Measurements from ENCODE around the gene SCIN.

Gene SCIN

DNA sequence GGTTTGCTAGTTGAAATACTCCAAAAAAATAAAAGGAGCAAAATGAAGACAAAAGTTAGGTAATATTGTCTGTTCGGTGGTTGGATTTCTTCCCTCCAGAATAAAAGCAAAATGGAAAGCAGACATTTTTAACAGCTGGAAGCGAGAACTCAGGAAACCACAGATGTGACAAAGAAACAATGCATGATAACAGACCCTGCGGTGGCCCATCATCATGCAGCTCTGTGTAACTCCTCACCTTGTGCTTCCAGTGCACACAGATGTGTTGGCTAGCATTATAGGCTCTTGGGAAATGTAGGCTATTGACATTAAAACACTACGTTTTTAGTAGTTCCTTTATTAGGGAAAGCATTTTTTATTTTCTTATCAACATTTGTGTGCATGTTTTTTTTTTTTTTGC lies 63.1 kb downstream of the SCIN start:
- no peaks in the 10 kb centered on the region for H3K9me3 ChIP-seq
- peaks cover 0 to 4% of the 10 kb centered on the region in 2 experiments for H3K4me1 ChIP-seq (ENCODE audit: control insufficient read depth in 1 of 2, insufficient read depth in 1 of 2, low read depth in 1 of 2, low read length in 1 of 2)
- H3K27ac ChIP-seq = no peak overlapping the region
- no peaks in the 10 kb centered on the region for H3K27me3 ChIP-seq
- TF ChIP-seq, protein P1, sequence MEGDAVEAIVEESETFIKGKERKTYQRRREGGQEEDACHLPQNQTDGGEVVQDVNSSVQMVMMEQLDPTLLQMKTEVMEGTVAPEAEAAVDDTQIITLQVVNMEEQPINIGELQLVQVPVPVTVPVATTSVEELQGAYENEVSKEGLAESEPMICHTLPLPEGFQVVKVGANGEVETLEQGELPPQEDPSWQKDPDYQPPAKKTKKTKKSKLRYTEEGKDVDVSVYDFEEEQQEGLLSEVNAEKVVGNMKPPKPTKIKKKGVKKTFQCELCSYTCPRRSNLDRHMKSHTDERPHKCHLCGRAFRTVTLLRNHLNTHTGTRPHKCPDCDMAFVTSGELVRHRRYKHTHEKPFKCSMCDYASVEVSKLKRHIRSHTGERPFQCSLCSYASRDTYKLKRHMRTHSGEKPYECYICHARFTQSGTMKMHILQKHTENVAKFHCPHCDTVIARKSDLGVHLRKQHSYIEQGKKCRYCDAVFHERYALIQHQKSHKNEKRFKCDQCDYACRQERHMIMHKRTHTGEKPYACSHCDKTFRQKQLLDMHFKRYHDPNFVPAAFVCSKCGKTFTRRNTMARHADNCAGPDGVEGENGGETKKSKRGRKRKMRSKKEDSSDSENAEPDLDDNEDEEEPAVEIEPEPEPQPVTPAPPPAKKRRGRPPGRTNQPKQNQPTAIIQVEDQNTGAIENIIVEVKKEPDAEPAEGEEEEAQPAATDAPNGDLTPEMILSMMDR (IDR thresholded peaks at IDR 0.05) = no peak
- no peak overlapping the region for H3K4me3 ChIP-seq (ENCODE audit: low read depth in 1 of 2, low read length in 1 of 2)
- H3K36me3 ChIP-seq = no peaks in the 10 kb centered on the region

DNA sequence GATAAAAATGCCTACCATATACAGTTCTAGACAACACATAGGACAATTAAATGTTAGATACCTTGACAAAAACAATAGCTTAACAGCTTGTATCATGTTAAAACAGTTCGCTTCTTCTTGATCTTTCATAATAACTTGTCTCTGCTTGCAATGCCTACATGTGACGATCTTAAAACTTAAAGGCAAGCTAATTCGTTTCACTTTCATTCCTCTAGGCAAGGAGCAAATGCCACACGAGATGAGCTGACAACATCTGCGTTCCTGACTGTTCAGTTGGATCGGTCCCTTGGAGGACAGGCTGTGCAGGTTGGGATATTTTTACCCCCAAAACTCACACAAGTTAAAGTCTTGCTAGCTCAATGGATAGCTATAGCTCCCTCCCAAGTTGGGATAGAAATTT lies 65.3 kb downstream of the SCIN start:
- TF ChIP-seq, protein P1 (IDR thresholded peaks at IDR 0.05) = no peak
- Histone ChIP-seq H3K27me3 (no peaks in the 10 kb centered on the region), H3K36me3 (no peaks in the 10 kb centered on the region), H3K4me3 (ENCODE audit: low read depth in 1 of 2, low read length in 1 of 2) (no peak overlapping the region), H3K4me1 (ENCODE audit: control insufficient read depth in 1 of 2, insufficient read depth in 1 of 2, low read depth in 1 of 2, low read length in 1 of 2) (peaks cover 0 to 4% of the 10 kb centered on the region in 2 experiments), H3K9me3 (no peaks in the 10 kb centered on the region), H3K27ac (no peak overlapping the region)

DNA sequence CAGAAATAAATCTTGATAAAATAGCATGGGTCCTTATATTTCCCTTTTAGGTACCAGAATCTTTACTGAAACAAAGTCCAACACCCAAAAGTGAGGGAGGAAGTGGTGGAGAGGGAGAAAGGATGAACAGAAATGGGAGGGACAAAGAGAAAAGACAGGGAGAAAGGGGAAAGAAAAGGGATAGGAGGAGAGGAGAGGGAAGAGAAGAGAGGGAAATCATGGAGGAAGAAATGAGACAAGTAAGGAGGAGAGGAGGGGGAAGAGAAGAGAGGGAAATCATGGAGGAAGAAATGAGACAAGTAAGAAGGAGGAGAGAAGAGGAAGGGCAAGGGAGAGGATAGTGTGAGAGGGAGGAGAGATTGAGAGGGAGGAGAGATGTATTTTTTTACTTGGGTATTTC lies 66.8 kb downstream of the SCIN start:
- Histone ChIP-seq H3K27ac (no peak overlapping the region), H3K36me3 (no peaks in the 10 kb centered on the region), H3K4me1 (ENCODE audit: control insufficient read depth in 1 of 2, insufficient read depth in 1 of 2, low read depth in 1 of 2, low read length in 1 of 2) (peaks cover 0 to 4% of the 10 kb centered on the region in 2 experiments), H3K4me3 (ENCODE audit: low read depth in 1 of 2, low read length in 1 of 2) (no peak overlapping the region), H3K9me3 (no peaks in the 10 kb centered on the region), H3K27me3 (no peaks in the 10 kb centered on the region)
- TF ChIP-seq, protein P1 (IDR thresholded peaks at IDR 0.05) = no peak

DNA sequence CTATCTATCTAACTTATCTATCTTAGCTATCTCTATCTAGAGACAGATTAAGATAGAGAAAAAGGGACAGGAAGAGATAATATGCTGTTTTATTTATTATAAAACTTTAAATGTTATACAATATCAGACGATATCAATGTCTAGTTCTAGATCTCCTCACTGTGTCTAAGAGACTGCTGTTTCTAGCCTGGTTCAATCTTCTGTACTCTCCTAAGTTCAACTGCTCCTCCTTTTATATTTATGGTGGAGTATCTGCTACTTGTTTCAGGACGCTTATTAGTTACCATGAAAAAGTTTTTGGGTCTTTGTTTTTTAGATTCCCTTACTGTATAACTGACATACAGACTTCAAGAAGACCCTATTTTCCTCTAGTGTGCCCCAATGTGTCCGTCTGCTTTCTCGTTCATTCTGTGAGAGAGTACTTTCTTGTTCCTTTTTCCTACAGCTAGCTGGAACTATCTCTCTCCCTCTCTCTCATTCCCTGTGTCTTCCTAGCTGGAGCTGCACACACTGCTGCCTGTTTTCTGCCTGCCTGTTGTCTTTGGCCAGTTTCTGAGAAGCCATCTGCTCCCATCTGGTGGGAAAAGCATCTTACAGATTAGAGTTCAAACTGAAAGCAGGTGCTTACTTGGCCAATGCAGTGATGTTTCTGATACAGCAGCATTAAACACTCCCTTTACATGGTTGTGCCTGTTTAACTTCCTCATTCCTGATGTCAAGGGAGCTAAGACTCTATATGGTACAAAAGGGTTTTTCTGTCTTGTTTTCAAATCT lies 67.5 kb downstream of the SCIN start:
- Histone ChIP-seq H3K9me3 (no peaks in the 10 kb centered on the region), H3K36me3 (no peaks in the 10 kb centered on the region), H3K27me3 (no peaks in the 10 kb centered on the region), H3K27ac (no peak overlapping the region), H3K4me1 (ENCODE audit: control insufficient read depth in 1 of 2, insufficient read depth in 1 of 2, low read depth in 1 of 2, low read length in 1 of 2) (peaks cover 0 to 4% of the 10 kb centered on the region in 2 experiments), H3K4me3 (ENCODE audit: low read depth in 1 of 2, low read length in 1 of 2) (no peak overlapping the region)
- TF ChIP-seq, protein P1 (IDR thresholded peaks at IDR 0.05) = no peak

DNA sequence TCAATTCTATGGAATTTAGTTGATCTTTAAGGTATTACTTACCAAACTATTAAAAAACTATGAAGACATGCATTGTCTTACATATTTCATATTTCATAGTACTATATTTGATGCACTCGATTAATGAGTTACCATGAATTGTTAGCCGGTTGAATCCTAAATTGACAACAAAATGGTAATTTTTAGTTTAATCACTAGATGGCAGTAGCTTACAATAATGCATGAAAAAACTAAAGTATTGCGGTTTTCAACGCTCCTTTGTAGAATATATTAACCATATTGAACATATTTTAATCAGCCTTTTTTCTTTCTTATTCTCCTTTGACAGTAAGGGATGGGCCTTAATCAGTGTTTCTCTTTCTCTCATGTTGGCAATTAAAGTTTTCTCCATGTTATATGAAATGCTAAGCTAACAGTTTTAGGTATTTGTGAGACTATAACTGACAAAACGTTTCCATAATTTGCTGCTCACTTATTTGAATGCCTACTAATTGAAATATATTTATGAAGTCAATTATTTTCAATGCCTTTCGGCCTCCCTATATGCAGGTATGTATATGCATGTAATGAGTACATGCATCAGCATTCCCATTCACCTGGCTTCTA lies 68.4 kb downstream of the SCIN start:
- H3K4me1 ChIP-seq (ENCODE audit: control insufficient read depth in 1 of 2, insufficient read depth in 1 of 2, low read depth in 1 of 2, low read length in 1 of 2) = peaks cover 0 to 4% of the 10 kb centered on the region in 2 experiments
- no peaks in the 10 kb centered on the region for H3K9me3 ChIP-seq
- H3K27ac ChIP-seq = no peak overlapping the region
- H3K27me3 ChIP-seq = no peaks in the 10 kb centered on the region
- H3K4me3 ChIP-seq (ENCODE audit: low read depth in 1 of 2, low read length in 1 of 2) = no peak overlapping the region
- TF ChIP-seq, protein P1 (IDR thresholded peaks at IDR 0.05) = no peak
- H3K36me3 ChIP-seq = no peaks in the 10 kb centered on the region

Data from neutrophil (primary cell).